Measurements from ENCODE around the gene SDK1. TPM values are rescaled to one million over a fixed set of nuclear protein-coding genes. Genes with fewer than 3 reads are reported as not detected.
A peak's percentile ranks its signal among the peaks of the same experiment; 100 is the strongest.

The SDK1 gene
- total RNA-seq, 1 donor from 2014 or later = 0.26 TPM

DNA sequence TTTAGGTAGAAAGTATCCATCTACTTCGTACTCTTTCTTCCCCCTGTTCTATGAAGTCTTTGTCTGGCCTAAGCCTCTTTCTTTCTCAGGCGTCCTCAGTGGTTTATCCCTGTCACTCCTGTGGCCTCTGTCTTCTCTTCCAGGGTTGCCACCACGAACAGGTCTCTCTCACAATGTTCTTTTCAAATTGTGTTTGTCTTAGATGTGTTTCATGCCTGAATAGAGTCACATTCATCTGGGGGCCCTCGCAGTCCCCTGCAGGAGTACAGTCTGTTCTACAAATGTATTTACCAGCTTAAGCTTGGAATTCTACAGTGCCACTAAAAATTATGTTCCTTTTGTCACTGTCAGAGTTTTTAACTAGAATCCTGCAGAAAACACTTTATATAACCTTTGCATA, 700.7 kb downstream of the SDK1 start:
- H3K4me3 ChIP-seq (ENCODE audit: low read depth, low read length) = no peak overlapping the region
- no peaks in the 10 kb centered on the region for H3K36me3 ChIP-seq (ENCODE audit: control insufficient read depth, insufficient read depth, low read length)
- TF ChIP-seq, protein P1, sequence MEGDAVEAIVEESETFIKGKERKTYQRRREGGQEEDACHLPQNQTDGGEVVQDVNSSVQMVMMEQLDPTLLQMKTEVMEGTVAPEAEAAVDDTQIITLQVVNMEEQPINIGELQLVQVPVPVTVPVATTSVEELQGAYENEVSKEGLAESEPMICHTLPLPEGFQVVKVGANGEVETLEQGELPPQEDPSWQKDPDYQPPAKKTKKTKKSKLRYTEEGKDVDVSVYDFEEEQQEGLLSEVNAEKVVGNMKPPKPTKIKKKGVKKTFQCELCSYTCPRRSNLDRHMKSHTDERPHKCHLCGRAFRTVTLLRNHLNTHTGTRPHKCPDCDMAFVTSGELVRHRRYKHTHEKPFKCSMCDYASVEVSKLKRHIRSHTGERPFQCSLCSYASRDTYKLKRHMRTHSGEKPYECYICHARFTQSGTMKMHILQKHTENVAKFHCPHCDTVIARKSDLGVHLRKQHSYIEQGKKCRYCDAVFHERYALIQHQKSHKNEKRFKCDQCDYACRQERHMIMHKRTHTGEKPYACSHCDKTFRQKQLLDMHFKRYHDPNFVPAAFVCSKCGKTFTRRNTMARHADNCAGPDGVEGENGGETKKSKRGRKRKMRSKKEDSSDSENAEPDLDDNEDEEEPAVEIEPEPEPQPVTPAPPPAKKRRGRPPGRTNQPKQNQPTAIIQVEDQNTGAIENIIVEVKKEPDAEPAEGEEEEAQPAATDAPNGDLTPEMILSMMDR (IDR thresholded peaks at IDR 0.05; ENCODE audit: insufficient read depth, low read length, severe bottlenecking) = no peak
- DNase-seq (ENCODE audit: low read depth) (no peak), FAIRE-seq (no peak)
- no peaks in the 10 kb centered on the region for H3K27me3 ChIP-seq (ENCODE audit: control insufficient read depth, insufficient read depth, low read length)

GRCh38 chr7:4003503-4003902, 702.5 kb downstream of the SDK1 start:
- FAIRE-seq = peak; percentile 23
- DNase-seq (ENCODE audit: low read depth) = peak; percentile 4

DNA sequence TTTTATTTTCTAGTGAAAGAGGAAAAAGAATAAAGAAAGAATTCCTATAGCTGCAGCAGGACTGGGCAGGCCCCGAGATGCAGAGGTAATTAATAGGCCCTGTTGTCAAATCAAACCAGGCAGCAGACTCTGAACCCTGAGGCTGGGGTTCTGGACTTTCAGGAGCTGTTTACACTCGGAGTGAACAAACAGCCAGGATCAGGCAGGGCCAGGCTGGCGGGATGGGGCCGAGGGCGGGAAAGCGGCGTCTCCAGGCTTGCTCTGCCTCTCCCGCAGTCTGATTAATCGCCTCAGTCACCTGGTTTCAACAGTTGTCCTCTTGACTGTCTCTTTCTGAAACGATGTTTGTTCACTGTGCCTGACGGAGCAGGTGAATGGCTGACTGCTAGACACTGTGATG, 705.6 kb downstream of the SDK1 start:
- no peaks in the 10 kb centered on the region for H3K36me3 ChIP-seq (ENCODE audit: control insufficient read depth, insufficient read depth, low read length)
- H3K4me3 ChIP-seq (ENCODE audit: low read depth, low read length) = no peak overlapping the region
- FAIRE-seq (no peak), DNase-seq (ENCODE audit: low read depth) (peak; percentile 69)
- H3K27me3 ChIP-seq (ENCODE audit: control insufficient read depth, insufficient read depth, low read length) = no peaks in the 10 kb centered on the region
- TF ChIP-seq, protein P1 (IDR thresholded peaks at IDR 0.05; ENCODE audit: insufficient read depth, low read length, severe bottlenecking) = no peak

More at GRCh38 chr7:4003503-4003902, 702.5 kb downstream of the SDK1 start:
- TF ChIP-seq, protein P1 (IDR thresholded peaks at IDR 0.05; ENCODE audit: insufficient read depth, low read length, severe bottlenecking) = no peak
- Histone ChIP-seq H3K4me3 (ENCODE audit: low read depth, low read length) (no peak overlapping the region), H3K27me3 (ENCODE audit: control insufficient read depth, insufficient read depth, low read length) (no peaks in the 10 kb centered on the region), H3K36me3 (ENCODE audit: control insufficient read depth, insufficient read depth, low read length) (no peaks in the 10 kb centered on the region)

GRCh38 chr7:4009211-4010060, 708.4 kb downstream of the SDK1 start:
- H3K36me3 ChIP-seq (ENCODE audit: control insufficient read depth, insufficient read depth, low read length) = no peaks in the 10 kb centered on the region
- DNase-seq (ENCODE audit: low read depth) (no peak), FAIRE-seq (no peak)
- no peaks in the 10 kb centered on the region for H3K27me3 ChIP-seq (ENCODE audit: control insufficient read depth, insufficient read depth, low read length)
- TF ChIP-seq, protein P1 (IDR thresholded peaks at IDR 0.05; ENCODE audit: insufficient read depth, low read length, severe bottlenecking) = no peak
- H3K4me3 ChIP-seq (ENCODE audit: low read depth, low read length) = no peak overlapping the region

GRCh38 chr7:4010061-4010605, 709.1 kb downstream of the SDK1 start:
- FAIRE-seq (no peak), DNase-seq (ENCODE audit: low read depth) (no peak)
- Histone ChIP-seq H3K36me3 (ENCODE audit: control insufficient read depth, insufficient read depth, low read length) (no peaks in the 10 kb centered on the region), H3K4me3 (ENCODE audit: low read depth, low read length) (no peak overlapping the region), H3K27me3 (ENCODE audit: control insufficient read depth, insufficient read depth, low read length) (no peaks in the 10 kb centered on the region)
- TF ChIP-seq, protein P1 (IDR thresholded peaks at IDR 0.05; ENCODE audit: insufficient read depth, low read length, severe bottlenecking) = no peak
